Activated CD8-positive, alpha-beta T cell treated with anti-CD3 and anti-CD28 coated beads for 36 hours (primary cell): ENCODE measurements around the gene SIDT1. TPM values are rescaled to one million over a fixed set of nuclear protein-coding genes. Genes with fewer than 3 reads are reported as not detected.

ENCODE experiments used
- ATAC-seq: fragments of 200-7000 bp; cut with Tn5 transposase; one replicate; pipeline ENCODE4 v1.10.0; 2021; ENCODE audit warnings: mild to moderate bottlenecking, moderate library complexity
- CTCF ChIA-PET: fragments of 350-600 bp; sonication (Branson Sonifier 250); formaldehyde crosslinking; loops from one replicate; lab custom pipeline; 2021; ENCODE audit warnings: antibody characterized with exemption; lab: Charles Lee
- POLR2A ChIA-PET: fragments of 350-600 bp; sonication (Branson Sonifier 250); formaldehyde crosslinking; loops from one replicate; lab custom pipeline; 2021; ENCODE audit warnings: antibody characterized with exemption; lab: Charles Lee
- DNase-seq: peaks from one replicate; pipeline ENCODE4 v3.0.0-alpha.2; 2020
- H3K27ac Mint-ChIP-seq: one replicate; pipeline ENCODE4 v1.8.0; 2021; ENCODE audit warnings: mild to moderate bottlenecking, mixed read lengths
- H3K27me3 Mint-ChIP-seq: one replicate; pipeline ENCODE4 v1.8.0; 2021; ENCODE audit warnings: mixed read lengths
- H3K36me3 Mint-ChIP-seq: one replicate; pipeline ENCODE4 v1.8.0; 2021; ENCODE audit warnings: low read depth, mixed read lengths
- H3K4me1 Mint-ChIP-seq: one replicate; pipeline ENCODE4 v1.8.0; 2021; ENCODE audit warnings: low read depth, mixed read lengths
- H3K4me3 Mint-ChIP-seq: one replicate; pipeline ENCODE4 v1.8.0; 2021; ENCODE audit warnings: mild to moderate bottlenecking, moderate library complexity, mixed read lengths
- H3K9me3 Mint-ChIP-seq: one replicate; pipeline ENCODE4 v1.8.0; 2021; ENCODE audit warnings: mixed read lengths
- intact Hi-C: fragments of 100-400 bp; cut with micrococcal nuclease; formaldehyde crosslinking; loops from one replicate; pipeline ENCODE4 v1.10.0; 2022
- total RNA-seq, 2 experiments: library from RNA; stranded (reverse); gene quantifications; one replicate each; pipeline ENCODE4 v1.2.3, GENCODE V29; 2021
- TF ChIP-seq, protein P1 (sequence below): fragments of 200-600 bp; IDR thresholded peaks from one replicate; pipeline ENCODE4 v1.8.0; 2022; ENCODE audit warnings: antibody characterized with exemption, mild to moderate bottlenecking

SIDT1 gene
- 10 to 100 TPM; 21.0 to 24.0 TPM for total RNA-seq

DNA sequence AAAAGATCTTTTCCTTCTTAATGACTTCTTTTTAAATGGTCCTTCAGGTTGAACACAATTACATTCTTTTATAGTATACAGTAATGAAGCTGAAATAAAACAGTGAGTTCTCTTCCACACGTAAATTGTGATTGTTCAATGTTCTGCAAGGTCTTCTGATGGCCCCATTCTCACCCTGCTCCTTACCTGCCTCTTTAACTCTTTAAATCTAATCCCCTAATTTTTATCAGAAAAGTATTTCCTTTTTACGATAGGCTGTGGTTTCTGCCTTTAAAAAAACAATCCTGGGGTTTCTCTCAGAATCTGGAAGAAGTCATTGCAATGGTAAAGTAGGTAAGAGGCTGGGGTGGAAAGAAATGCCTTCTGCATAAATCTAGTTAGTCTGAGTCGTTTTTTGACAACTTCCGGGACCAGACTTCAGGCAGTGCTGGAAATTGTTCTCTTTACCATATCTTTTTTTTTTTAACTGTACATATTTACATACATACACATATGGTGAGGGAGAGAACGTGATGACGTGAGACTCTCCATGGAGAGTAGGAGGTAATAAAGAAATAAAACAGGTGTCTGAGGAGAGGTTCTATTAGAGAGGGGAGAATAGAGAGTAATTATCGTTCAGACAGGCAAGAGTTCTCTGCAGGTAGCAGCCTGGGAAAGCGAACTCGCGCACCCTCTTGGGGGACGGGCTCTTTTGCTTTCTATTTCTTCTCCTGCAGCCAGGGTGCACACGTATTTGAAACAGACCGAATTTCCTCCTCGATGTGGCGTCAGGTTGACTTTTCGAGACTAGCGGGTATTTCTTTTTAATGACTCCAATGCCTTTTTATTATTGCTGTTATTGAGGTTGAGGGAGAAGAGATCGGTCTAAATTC lies at the start of gene SIDT1:
TSS of gene SIDT1 (plus strand) at position 730 of the 872 bp plus-strand sequence. CDS start 467 bp downstream, outside the sequence.
- H3K36me3 Mint-ChIP-seq = peaks cover 20% of the 10 kb centered on the region
- no peaks in the 10 kb centered on the region for H3K9me3 Mint-ChIP-seq
- intact Hi-C loops = loop anchor here (2.0 kb wide), 1 partner anchor 17 kb away; the partner anchor contains the start of gene SPICE1
- ATAC-seq (peak; percentile 80), DNase-seq (peak; percentile 81)
- peak within 1 kb of the TSS; percentile 98 for H3K27ac Mint-ChIP-seq
- TF ChIP-seq, protein P1, sequence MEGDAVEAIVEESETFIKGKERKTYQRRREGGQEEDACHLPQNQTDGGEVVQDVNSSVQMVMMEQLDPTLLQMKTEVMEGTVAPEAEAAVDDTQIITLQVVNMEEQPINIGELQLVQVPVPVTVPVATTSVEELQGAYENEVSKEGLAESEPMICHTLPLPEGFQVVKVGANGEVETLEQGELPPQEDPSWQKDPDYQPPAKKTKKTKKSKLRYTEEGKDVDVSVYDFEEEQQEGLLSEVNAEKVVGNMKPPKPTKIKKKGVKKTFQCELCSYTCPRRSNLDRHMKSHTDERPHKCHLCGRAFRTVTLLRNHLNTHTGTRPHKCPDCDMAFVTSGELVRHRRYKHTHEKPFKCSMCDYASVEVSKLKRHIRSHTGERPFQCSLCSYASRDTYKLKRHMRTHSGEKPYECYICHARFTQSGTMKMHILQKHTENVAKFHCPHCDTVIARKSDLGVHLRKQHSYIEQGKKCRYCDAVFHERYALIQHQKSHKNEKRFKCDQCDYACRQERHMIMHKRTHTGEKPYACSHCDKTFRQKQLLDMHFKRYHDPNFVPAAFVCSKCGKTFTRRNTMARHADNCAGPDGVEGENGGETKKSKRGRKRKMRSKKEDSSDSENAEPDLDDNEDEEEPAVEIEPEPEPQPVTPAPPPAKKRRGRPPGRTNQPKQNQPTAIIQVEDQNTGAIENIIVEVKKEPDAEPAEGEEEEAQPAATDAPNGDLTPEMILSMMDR = no peak
- ChIA-PET POLR2A (interaction anchor here (0.7 to 3.5 kb wide), 3 partner anchors 10 to 215 kb away, joined by 3 to 24 read pairs (median 4); partner anchors contain the start of genes ATP6V1A and SPICE1), CTCF (interaction anchor here (1.4 to 1.5 kb wide), 3 partner anchors 15 to 45 kb away, joined by 3 to 8 read pairs (median 5); partner anchors contain the start of gene SPICE1)
- H3K4me3 Mint-ChIP-seq = peak within 1 kb of the TSS; percentile 97
- no peaks in the 10 kb centered on the region for H3K27me3 Mint-ChIP-seq
- peaks cover 39% of the 10 kb centered on the region for H3K4me1 Mint-ChIP-seq

DNA sequence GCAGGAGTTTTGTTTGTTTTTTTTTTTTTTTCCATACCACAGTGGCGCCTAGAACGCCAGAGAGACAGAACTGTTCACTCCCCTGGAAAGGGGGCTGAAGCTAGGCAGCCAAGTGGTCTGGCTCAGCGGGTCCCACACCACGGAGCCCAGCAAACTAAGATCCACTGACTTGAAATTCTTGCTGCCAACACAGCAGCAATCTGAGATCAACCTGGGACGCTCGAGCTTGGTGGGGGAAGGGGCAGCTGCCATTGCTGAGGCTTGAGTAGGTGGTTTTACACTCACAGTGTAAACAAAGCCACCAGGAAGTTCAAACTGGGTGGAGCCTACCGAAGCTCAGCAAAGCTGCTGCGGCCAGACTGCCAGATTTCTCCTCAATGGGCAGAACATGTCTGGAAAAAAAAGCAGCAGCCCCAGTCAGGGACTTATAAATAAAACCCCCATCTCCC lies 47.2 kb upstream of the SIDT1 start:
- H3K36me3 Mint-ChIP-seq = peaks cover 25% of the 10 kb centered on the region
- no peak overlapping the region for H3K4me3 Mint-ChIP-seq
- TF ChIP-seq, protein P1 = no peak
- ChIA-PET CTCF (interaction anchor here (1.0 to 1.4 kb wide), 2 partner anchors 9 to 197 kb away, joined by 6 read pairs; no protein-coding TSS in a partner anchor), POLR2A (no interaction called here)
- DNase-seq (peak; percentile 35), ATAC-seq (peak; percentile 45)
- H3K27me3 Mint-ChIP-seq = no peaks in the 10 kb centered on the region
- peak overlapping the region; percentile 53 for H3K27ac Mint-ChIP-seq
- H3K9me3 Mint-ChIP-seq = peaks cover 8% of the 10 kb centered on the region
- intact Hi-C loops = no loop called here
- H3K4me1 Mint-ChIP-seq = peaks cover 7% of the 10 kb centered on the region

DNA sequence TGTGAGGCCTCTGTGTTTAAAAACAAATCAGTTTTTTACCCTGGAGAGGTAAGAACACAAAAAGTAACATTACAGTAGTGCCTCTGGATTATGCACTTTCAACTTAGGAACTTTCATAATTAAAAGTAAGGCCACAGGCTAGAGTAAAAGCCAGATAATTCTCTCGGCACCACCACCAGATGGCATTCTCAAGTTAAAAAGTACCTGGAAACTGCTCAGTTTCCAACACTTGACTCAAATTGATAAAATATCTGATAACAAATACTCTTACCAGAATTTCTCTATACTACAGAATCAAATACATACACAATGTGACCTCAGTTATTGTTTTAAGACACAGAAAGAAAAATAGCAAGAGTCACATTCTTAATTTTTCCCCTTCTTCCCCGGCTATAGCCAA lies 37.3 kb upstream of the SIDT1 start:
- TF ChIP-seq, protein P1 = peak; percentile 27
- intact Hi-C loops = loop anchor here (2.0 kb wide), 2 partner anchors 58 to 84 kb away; no protein-coding TSS in a partner anchor
- ATAC-seq = peak; percentile 27
- H3K27ac Mint-ChIP-seq = no peak overlapping the region
- no peak overlapping the region for H3K4me3 Mint-ChIP-seq
- no peaks in the 10 kb centered on the region for H3K27me3 Mint-ChIP-seq
- DNase-seq = peak; percentile 61
- no peaks in the 10 kb centered on the region for H3K9me3 Mint-ChIP-seq
- H3K36me3 Mint-ChIP-seq = peaks cover 16% of the 10 kb centered on the region
- ChIA-PET POLR2A (interaction anchor here (1.0 kb wide), 1 partner anchor 101 kb away, joined by 3 read pairs; no protein-coding TSS in a partner anchor), CTCF (interaction anchor here (0.9 to 4.7 kb wide), 10 partner anchors 8 to 250 kb away, joined by 3 to 84 read pairs (median 6); partner anchors contain the start of gene SPICE1)
- H3K4me1 Mint-ChIP-seq = peaks cover 4% of the 10 kb centered on the region

DNA sequence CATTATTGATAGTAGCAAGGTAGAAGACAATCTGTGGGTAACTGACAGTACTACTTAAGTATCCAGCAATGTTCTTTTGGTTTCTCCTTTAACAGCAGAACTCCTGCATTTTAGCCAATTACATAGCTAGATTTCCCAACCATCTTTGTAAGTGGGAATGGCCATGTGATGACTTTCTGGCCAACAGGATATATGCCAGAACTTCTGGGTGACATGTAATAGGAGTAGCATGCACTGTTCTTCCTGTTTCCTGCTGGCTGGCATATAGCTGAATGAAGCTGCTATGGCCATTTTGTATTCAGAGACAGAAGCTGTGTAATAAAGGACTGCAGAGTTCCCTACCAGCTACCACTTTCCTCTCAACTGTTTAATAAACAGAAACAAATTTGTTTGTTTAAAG lies 35.4 kb upstream of the SIDT1 start:
- H3K36me3 Mint-ChIP-seq = peaks cover 15% of the 10 kb centered on the region
- H3K27ac Mint-ChIP-seq = no peak overlapping the region
- TF ChIP-seq, protein P1 = no peak
- no peaks in the 10 kb centered on the region for H3K9me3 Mint-ChIP-seq
- CTCF ChIA-PET = interaction anchor here (0.7 to 4.7 kb wide), 9 partner anchors 10 to 248 kb away, joined by 3 to 84 read pairs (median 7); partner anchors contain the start of gene SPICE1
- H3K4me1 Mint-ChIP-seq = peaks cover 8% of the 10 kb centered on the region
- ATAC-seq = no peak
- POLR2A ChIA-PET = no interaction called here
- intact Hi-C loops = no loop called here
- H3K27me3 Mint-ChIP-seq = no peaks in the 10 kb centered on the region
- no peak overlapping the region for H3K4me3 Mint-ChIP-seq
- DNase-seq = no peak
